Aorta (tissue), 5 donors: ENCODE data around the gene SCGB3A1. TPM values are rescaled to one million over a fixed set of nuclear protein-coding genes. Genes with fewer than 3 reads are reported as not detected.

ENCODE experiments used
- ATAC-seq: fragments of 200-7000 bp; cut with Tn5 transposase; one replicate; pipeline ENCODE4 v1.9.1; 2022; ENCODE audit warnings: moderate library complexity; ENCODE audit not compliant: low FRiP score
- DNase-seq, 2 donors: peaks; one replicate each; pipeline ENCODE4 v3.0.0-alpha.2; 2020
- H3K27ac ChIP-seq, 2 donors: one replicate each; pipeline ENCODE4 v1.5.1; 2013; ENCODE audit warnings: low read length in 2 of 2, mild to moderate bottlenecking in 2 of 2, moderate library complexity in 2 of 2, control low read depth in 1 of 2, inconsistent platforms in 1 of 2, low read depth in 1 of 2
- H3K27me3 ChIP-seq, 2 donors: one replicate each; pipeline ENCODE4 v1.6.1; 2013; ENCODE audit warnings: control low read depth in 1 of 2, low read length in 1 of 2, mild to moderate bottlenecking in 1 of 2, moderate library complexity in 1 of 2; ENCODE audit not compliant: insufficient read depth in 2 of 2, control insufficient read depth in 1 of 2
- H3K36me3 ChIP-seq, 2 donors: one replicate each; pipeline ENCODE4 v1.6.1; 2013; ENCODE audit warnings: control low read depth in 1 of 2, low read length in 1 of 2, mild to moderate bottlenecking in 1 of 2; ENCODE audit not compliant: insufficient read depth in 2 of 2, control insufficient read depth in 1 of 2
- H3K4me1 ChIP-seq, 2 donors: one replicate each; pipeline ENCODE4 v1.6.1; 2013; ENCODE audit warnings: low read length in 2 of 2, control low read depth in 1 of 2, mild to moderate bottlenecking in 1 of 2, moderate library complexity in 1 of 2; ENCODE audit not compliant: insufficient read depth in 2 of 2, control insufficient read depth in 1 of 2
- H3K4me3 ChIP-seq, 2 donors: one replicate each; pipeline ENCODE4 v1.5.1; 2013; ENCODE audit warnings: low read length in 2 of 2, control low read depth in 1 of 2, mild to moderate bottlenecking in 1 of 2
- H3K9me3 ChIP-seq: one replicate; pipeline ENCODE4 v1.6.1; 2013; ENCODE audit warnings: mild to moderate bottlenecking, low read length; ENCODE audit not compliant: control insufficient read depth
- WGBS, 2 donors: extraction: QIAGEN DNeasy Blood & Tissue Kit; methylation state at CpG; one replicate each; pipeline ENCODE4 v1.1.7; 2013; 5-methylcytosine and 5-hydroxymethylcytosine counted together
- intact Hi-C, 2 donors: fragments of 100-400 bp; cut with DNase I; formaldehyde crosslinking; loops; one replicate each; pipeline versions ENCODE4 v1.14.2 to v1.15.0; 2022
- polyA plus RNA-seq, 2 donors: library from polyadenylated mRNA; stranded (reverse); fragments of 200-250 nt; gene quantifications; one replicate each; pipeline ENCODE4 v1.2.3, GENCODE V29; 2013
- total RNA-seq, 2 donors: library from RNA; stranded (reverse); fragmentation: NEBNext Ultra II Directional; extraction: Animal tissue kit (Norgen Biotek cat#: 25700); gene quantifications; one replicate each; pipeline ENCODE4 v1.2.1, GENCODE V29; 2021
- donor health status: healthy with polysubstance abuse.
- donor health status: Bipolar disorder and iron deficiency.
- donor health status: DM: no; HTN: no; CAD: no.
- donor health status: DM: no; HTN: no; CAD: no.
- donor health status: DM: yes; HTN: yes; CAD: no.

The SCGB3A1 gene
- total and polyA plus RNA-seq, 4 donors, result 2.0 TPM; not detected in 3

DNA sequence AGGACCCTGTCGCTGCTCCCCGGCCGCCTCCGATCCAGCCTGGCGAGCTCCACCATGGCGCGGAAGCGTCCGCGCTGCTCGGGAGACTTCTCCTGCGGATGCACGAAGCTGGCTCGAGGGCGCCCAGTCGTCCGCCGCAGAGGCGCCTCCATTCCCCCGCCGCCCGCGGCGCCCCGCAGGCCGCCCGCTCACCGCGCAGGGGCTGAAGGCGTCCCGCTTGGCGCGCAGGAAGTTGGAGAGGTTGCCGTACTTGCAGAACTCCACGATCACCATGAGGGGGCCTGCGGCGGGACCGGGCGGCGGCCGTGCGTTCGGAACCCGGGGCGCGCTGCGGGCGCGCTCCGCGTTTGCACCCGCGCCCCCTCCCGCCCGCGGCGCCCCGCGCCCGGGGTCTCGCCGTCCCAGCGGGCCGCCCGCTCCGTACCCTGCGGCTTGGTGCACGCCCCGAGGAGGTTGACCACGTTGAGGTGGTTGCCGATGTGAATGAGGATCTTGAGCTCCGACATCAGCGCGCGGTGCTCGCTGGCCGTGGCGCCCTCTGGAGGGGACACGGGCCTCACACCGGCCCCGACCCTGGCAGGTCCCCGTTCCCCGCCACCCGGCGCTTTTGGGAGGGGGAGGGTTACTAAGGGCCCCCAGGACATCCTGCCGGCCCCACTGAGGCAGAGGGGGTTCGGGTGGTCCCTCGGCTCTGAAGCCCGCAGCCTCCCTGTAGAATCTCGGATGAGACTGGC lies 27.7 kb upstream of the SCGB3A1 start:
- H3K27me3 ChIP-seq, result no peaks in the 10 kb centered on the region
- no peaks in the 10 kb centered on the region for H3K4me1 ChIP-seq
- no peak overlapping the region for H3K4me3 ChIP-seq
- no peak overlapping the region for H3K27ac ChIP-seq
- 5 to 6% methylated on average over 87 to 90 of the region's 90 CpGs for WGBS, 2 donors
- ATAC-seq (no peak), DNase-seq (no peak)
- H3K36me3 ChIP-seq, result no peaks in the 10 kb centered on the region
- H3K9me3 ChIP-seq, result no peaks in the 10 kb centered on the region
- intact Hi-C loops, result no loop called here

DNA sequence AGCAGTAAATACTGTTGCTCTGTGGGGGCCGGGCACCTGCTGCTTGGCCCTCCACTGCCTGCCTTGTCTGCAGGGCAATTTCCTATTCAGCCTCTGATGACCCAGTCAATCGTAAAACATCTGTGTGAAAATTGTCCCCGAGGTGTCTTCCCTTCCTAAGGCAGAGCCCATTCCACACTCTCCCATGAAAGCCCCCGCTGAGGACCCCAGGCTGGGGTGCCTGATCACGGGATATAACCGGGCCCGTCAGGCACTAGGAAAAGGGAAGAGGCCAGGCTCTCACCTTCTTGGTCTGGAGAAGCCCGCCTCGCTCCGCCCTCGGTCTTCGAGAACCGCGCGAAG lies 27.2 kb upstream of the SCGB3A1 start:
- H3K4me3 ChIP-seq, result no peak overlapping the region
- intact Hi-C loops, result no loop called here
- 6 to 12% methylated on average over 15 of the region's 15 CpGs for WGBS, 2 donors

DNA sequence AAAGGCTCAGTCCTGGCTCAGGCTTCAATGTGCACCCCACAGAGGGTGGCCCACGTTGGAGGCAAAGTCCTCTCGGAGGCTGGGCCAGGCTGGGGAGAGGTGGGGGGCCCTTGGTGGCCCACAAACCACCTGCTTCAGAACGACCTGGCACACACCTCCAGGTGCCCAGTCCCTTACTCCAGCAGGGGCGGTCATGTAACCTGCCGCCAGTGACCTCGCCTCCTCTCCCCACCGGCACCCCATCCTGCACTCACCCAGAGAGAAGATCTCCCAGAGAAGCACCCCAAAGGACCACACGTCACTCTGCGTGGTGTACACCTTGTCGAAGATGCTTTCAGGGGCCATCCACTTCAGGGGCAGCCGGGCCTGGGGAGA lies 22.5 kb upstream of the SCGB3A1 start:
- Histone ChIP-seq H3K27ac (no peak overlapping the region), H3K4me3 (no peak overlapping the region), H3K9me3 (no peaks in the 10 kb centered on the region), H3K4me1 (no peaks in the 10 kb centered on the region), H3K27me3 (no peaks in the 10 kb centered on the region), H3K36me3 (no peaks in the 10 kb centered on the region)
- no peak for DNase-seq
- no peak for ATAC-seq
- intact Hi-C loops, result no loop called here
- whole genome bisulfite sequencing, 2 donors, result 83 to 84% methylated on average over 11 of the region's 11 CpGs

More for the DNA sequence above, 27.2 kb upstream of the SCGB3A1 start:
- DNase-seq (no peak), ATAC-seq (no peak)
- Histone ChIP-seq H3K9me3 (no peaks in the 10 kb centered on the region), H3K27ac (no peak overlapping the region), H3K27me3 (no peaks in the 10 kb centered on the region), H3K4me1 (no peaks in the 10 kb centered on the region), H3K36me3 (no peaks in the 10 kb centered on the region)

DNA sequence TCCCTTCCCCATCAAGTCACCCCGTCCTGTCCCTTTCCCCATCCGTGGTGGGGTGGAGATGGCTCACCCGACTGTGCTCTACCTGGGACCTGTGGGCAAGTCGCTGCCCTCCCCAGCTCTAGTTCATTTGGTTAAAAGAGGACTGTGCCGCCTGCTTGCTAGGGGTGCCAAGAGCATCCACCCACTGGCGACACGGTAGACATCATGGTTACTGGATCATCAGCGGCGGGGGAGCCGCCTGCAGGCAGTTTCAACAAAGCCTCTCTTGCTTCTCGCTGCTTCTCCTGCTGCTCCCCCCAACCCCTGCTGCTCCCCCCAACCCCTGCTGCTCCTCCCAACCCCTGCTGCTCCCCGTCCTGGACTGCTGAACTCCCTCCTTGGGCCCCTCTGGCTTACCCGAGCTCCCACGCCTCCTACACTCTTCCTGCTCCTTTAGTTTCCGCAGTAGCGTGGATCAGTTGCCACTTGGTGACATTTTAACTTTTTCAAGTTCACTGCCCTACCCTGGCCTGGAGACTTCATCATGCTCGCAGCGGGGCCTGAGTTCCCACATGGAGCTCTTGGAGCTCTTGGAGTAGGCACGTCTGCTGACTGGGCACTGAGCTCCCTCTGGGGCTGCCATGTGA lies 22.0 kb upstream of the SCGB3A1 start:
- Histone ChIP-seq H3K4me3 (no peak overlapping the region), H3K27ac (no peak overlapping the region), H3K4me1 (no peaks in the 10 kb centered on the region), H3K9me3 (no peaks in the 10 kb centered on the region), H3K27me3 (no peaks in the 10 kb centered on the region), H3K36me3 (no peaks in the 10 kb centered on the region)
- 76 to 79% methylated on average over 19 of the region's 19 CpGs for WGBS, 2 donors
- no peak for DNase-seq
- intact Hi-C loops, result no loop called here
- ATAC-seq, result peak; percentile 19

DNA sequence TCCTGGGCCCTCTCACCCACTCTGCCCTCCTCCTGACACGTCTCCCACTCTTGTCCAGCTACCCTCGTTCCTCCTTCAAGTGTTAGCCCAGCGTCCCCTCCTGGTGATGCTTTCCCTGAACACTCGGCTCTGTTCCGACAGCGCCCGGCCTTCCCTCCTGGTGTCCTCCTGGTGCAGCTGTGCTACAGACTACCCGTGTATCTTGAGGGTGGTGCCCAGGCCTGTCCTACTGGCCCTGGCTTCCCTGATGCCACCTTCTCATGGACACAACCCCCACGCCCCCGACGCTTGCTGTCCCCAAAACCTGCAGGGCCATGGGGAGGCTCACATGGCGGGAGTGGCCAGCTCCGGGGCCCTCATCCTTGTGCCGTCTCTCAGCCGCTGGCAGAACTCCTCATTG lies 21.4 kb upstream of the SCGB3A1 start:
- Histone ChIP-seq H3K27ac (no peak overlapping the region), H3K36me3 (no peaks in the 10 kb centered on the region)

DNA sequence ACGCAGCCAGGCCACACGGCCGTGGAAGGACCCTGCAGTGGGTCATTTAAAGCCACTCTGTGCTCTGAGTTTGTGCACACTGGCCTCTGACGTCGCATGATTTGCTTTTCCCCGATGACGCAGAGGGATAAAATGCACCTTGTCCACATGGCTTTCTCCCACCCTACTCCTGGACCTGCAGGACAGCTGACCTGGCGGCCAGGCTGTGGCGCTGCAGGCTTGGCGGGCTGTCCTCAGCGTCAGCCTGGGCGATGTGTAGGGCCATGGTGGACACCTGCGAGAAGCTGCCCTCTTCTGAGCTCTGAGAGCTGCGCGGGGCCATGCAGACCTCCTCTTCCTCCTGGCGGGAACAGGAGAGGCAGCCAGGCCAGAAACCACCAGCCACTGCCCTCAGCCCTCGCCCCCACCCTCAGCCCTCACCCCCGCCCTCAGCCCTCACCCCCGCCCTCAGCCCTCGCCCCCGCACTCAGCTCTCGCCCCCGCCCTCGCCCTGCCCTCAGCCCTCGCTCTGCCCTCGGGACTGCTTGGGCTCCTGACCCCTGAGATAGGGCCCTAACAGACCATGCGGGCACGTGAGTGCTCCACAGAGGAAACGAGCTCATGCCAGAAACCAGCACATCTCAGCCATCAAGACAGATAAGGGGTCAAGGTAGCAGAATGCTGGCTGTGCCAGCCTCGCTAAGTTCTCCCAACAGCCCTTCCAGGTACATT lies 20.0 kb upstream of the SCGB3A1 start:
- 85 to 87% methylated on average over 29 to 30 of the region's 30 CpGs for WGBS, 2 donors
- H3K4me1 ChIP-seq, result no peaks in the 10 kb centered on the region
- no peaks in the 10 kb centered on the region for H3K27me3 ChIP-seq
- H3K9me3 ChIP-seq, result no peaks in the 10 kb centered on the region
- H3K27ac ChIP-seq, result no peak overlapping the region
- no peak overlapping the region for H3K4me3 ChIP-seq
- intact Hi-C loops, result no loop called here
- DNase-seq (no peak), ATAC-seq (no peak)
- H3K36me3 ChIP-seq, result no peaks in the 10 kb centered on the region

More for the DNA sequence above, 21.4 kb upstream of the SCGB3A1 start:
- DNase-seq, result no peak
- Histone ChIP-seq H3K4me1 (no peaks in the 10 kb centered on the region), H3K4me3 (no peak overlapping the region), H3K27me3 (no peaks in the 10 kb centered on the region), H3K9me3 (no peaks in the 10 kb centered on the region)
- no peak for ATAC-seq
- intact Hi-C loops, result no loop called here
- WGBS, 2 donors, result 83% methylated on average over 15 of the region's 15 CpGs

DNA sequence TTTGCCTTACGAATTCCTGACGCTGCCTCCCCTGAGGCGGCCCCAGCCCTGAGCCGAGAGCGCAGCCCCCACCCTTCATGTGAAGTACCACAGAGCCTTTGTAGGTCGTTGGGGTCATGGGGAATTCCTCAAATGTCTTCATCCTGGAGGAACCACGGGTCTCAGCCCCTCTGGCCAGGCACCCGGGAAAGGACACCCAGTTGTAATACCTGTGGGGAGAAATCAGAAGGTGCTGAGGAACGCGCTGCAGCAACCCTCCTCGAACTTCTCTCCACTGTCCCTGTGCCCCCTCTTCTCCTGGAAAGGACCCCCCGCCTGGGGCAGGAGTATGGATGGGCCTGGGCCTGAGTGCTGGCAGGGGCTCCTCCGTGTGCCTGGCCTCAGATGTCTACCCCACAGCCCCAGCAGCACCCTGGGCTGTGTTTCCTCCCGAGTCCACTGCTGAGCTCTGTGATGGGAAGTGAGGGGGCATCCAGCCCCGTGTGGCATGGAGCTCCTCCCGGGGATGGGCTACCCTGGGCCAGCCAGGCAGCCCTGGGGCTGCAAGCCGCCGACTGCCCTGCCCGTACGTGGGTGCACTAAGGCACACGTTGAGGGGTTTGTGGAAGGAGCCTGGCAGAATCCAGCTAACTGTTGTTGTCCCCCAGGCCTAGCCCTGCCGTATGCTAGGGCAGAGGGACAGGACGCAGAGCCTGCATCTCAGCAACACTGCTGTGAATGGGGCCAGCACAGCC lies 18.7 kb upstream of the SCGB3A1 start:
- H3K27ac ChIP-seq, result no peak overlapping the region
- no peaks in the 10 kb centered on the region for H3K9me3 ChIP-seq
- no peaks in the 10 kb centered on the region for H3K36me3 ChIP-seq
- H3K4me3 ChIP-seq, result no peak overlapping the region
- no peaks in the 10 kb centered on the region for H3K4me1 ChIP-seq
- DNase-seq (no peak), ATAC-seq (no peak)
- no peaks in the 10 kb centered on the region for H3K27me3 ChIP-seq
- intact Hi-C loops, result no loop called here
- WGBS, 2 donors, result 72 to 79% methylated on average over 20 to 23 of the region's 23 CpGs

DNA sequence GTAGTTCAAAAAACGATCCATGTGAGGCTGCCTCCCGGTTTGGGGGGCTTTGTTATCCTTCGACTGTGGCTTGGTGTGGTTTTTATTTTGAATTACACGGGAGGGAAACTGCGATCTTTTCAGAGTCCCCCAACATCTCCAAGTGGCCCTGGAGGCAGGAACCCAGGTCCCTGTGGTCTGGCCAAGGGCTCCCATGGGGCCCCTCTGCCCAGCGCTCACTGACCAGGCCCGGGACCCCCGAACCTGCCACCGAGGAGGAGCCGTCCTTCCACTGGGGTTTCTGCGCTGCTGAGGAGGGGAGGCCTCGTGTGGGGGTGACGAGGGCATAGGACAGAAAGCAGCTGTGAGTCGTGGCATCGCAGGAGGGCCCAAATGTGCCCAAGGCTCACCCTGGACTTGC lies 18.1 kb upstream of the SCGB3A1 start:
- no peak for DNase-seq
- intact Hi-C loops, result no loop called here
- Histone ChIP-seq H3K27me3 (no peaks in the 10 kb centered on the region), H3K9me3 (no peaks in the 10 kb centered on the region), H3K27ac (no peak overlapping the region), H3K4me1 (no peaks in the 10 kb centered on the region), H3K4me3 (no peak overlapping the region), H3K36me3 (no peaks in the 10 kb centered on the region)
- WGBS, 2 donors, result 85 to 87% methylated on average over 15 of the region's 15 CpGs
- no peak for ATAC-seq
